Chondrocyte (in vitro differentiated cells): Measurements from ENCODE around the gene ZNF202. TPM values are rescaled to one million over a fixed set of nuclear protein-coding genes. Genes with fewer than 3 reads are reported as not detected.

ENCODE experiments used
- DNase-seq: peaks from one replicate; pipeline ENCODE4 v3.0.0; 2021; ENCODE audit warnings: mixed read lengths, low spot score
- H3K27ac Mint-ChIP-seq: one replicate; pipeline ENCODE4 v1.8.0; 2021; ENCODE audit warnings: mild to moderate bottlenecking, moderate library complexity, mixed read lengths; ENCODE audit not compliant: unreplicated experiment
- H3K27me3 Mint-ChIP-seq: 2 replicates; pipeline ENCODE4 v1.8.0; 2021; ENCODE audit warnings: low read depth, mixed read lengths
- H3K36me3 Mint-ChIP-seq: 2 replicates; pipeline ENCODE4 v1.8.0; 2021; ENCODE audit warnings: low read depth, mixed read lengths
- H3K4me1 Mint-ChIP-seq: 2 replicates; pipeline ENCODE4 v1.8.0; 2021; ENCODE audit warnings: low read depth, mild to moderate bottlenecking, mixed read lengths
- H3K4me3 Mint-ChIP-seq: one replicate; pipeline ENCODE4 v1.8.0; 2021; ENCODE audit warnings: mild to moderate bottlenecking, moderate library complexity, mixed read lengths; ENCODE audit not compliant: unreplicated experiment
- H3K9me3 Mint-ChIP-seq: 2 replicates; pipeline ENCODE4 v1.8.0; 2021; ENCODE audit warnings: low read depth, mixed read lengths
- total RNA-seq: library from RNA; stranded (reverse); gene quantifications from 3 replicates; pipeline ENCODE4 v1.2.1, GENCODE V29; 2021
- TF ChIP-seq, protein P1 (sequence below): fragments of 200-600 bp; sonication (generic); IDR thresholded peaks from 2 replicates; pipeline ENCODE4 v1.5.0; 2021; ENCODE audit warnings: antibody characterized with exemption, mild to moderate bottlenecking, moderate library complexity

The ZNF202 gene
- total RNA-seq, 1 donor from 2014 or later, result 10.0 TPM

DNA sequence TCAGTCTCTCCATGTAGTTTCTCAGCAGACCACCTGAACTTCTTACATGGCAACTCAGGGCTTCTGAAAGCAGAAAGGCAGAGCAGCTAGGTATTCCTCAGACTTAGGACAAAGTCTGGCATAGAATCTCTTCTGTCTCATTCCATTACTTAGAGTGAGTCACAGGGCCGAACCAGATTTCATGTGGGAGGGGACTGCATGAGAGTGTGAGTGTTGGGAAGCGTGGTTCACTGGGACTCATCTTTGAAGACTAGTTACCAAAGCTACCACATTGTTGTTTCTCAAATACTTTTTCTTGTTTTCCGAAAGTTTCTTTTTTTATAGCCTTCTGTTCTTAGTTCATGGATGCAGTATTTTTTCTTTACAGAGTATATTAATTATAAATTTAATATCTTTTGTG lies 51.0 kb downstream of the ZNF202 start:
- peaks cover 46% of the 10 kb centered on the region for H3K27me3 Mint-ChIP-seq
- no peak overlapping the region for H3K27ac Mint-ChIP-seq
- TF ChIP-seq, protein P1, sequence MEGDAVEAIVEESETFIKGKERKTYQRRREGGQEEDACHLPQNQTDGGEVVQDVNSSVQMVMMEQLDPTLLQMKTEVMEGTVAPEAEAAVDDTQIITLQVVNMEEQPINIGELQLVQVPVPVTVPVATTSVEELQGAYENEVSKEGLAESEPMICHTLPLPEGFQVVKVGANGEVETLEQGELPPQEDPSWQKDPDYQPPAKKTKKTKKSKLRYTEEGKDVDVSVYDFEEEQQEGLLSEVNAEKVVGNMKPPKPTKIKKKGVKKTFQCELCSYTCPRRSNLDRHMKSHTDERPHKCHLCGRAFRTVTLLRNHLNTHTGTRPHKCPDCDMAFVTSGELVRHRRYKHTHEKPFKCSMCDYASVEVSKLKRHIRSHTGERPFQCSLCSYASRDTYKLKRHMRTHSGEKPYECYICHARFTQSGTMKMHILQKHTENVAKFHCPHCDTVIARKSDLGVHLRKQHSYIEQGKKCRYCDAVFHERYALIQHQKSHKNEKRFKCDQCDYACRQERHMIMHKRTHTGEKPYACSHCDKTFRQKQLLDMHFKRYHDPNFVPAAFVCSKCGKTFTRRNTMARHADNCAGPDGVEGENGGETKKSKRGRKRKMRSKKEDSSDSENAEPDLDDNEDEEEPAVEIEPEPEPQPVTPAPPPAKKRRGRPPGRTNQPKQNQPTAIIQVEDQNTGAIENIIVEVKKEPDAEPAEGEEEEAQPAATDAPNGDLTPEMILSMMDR, result no peak
- no peaks in the 10 kb centered on the region for H3K36me3 Mint-ChIP-seq
- H3K4me3 Mint-ChIP-seq, result no peak overlapping the region
- no peaks in the 10 kb centered on the region for H3K9me3 Mint-ChIP-seq
- H3K4me1 Mint-ChIP-seq, result no peaks in the 10 kb centered on the region
- DNase-seq, result no peak

DNA sequence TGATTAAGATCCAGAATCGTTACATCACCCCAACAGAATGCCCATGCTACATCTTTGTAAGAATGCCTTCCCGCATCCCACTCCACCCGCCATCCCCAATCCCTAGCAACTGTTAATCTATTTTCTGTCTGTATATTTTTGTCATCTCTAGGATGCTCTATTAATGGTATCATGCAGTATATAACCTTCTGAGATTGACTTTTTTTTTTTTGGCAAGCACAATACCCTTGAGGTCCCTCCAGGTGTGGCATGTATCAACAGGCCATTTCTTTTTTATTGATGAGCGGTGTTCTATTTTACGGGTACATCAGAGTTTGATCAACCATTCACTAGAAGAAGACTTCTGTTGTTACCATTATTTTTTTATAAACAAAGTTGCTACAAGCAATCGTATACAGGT lies 56.9 kb downstream of the ZNF202 start:
- TF ChIP-seq, protein P1, result no peak
- no peak overlapping the region for H3K27ac Mint-ChIP-seq
- H3K4me1 Mint-ChIP-seq, result no peaks in the 10 kb centered on the region
- H3K4me3 Mint-ChIP-seq, result no peak overlapping the region
- H3K27me3 Mint-ChIP-seq, result peaks cover 36% of the 10 kb centered on the region
- no peak for DNase-seq
- H3K36me3 Mint-ChIP-seq, result no peaks in the 10 kb centered on the region
- no peaks in the 10 kb centered on the region for H3K9me3 Mint-ChIP-seq

DNA sequence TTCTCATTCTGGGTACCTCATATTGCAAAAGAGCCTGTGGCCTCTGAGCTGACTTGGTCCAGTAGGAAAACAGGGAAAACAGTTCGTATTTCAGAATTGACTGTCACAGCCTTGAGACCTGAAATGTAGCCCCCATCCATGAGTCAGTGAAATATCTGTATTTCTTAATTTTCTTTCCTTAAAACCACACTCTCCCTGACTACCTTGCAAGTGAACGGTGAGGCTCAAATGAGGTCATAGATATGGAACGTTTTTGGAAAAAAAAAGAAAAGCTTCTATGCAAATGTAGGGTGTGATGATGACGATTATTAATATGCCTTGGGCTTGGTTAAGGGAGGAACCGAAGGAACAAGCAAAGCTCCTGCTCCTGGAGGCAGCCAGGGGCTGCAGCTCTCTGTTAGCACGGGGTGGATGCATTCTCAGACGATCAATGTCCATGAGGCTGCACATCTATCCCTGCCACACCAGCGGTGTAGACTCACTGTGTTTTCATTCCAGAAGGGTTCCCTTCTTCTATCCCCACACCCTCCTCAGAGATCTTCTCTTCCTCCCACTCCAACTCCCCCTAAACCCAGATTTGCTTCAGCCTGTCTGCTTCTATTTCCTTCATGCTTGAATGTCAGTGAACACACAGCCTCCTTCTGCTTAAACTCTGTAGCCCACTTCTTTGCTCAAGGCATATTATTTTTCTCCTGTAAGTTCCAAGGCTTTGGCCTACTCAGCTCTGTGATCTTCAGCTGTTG lies 57.9 kb downstream of the ZNF202 start:
- TF ChIP-seq, protein P1, result no peak
- no peaks in the 10 kb centered on the region for H3K9me3 Mint-ChIP-seq
- no peak overlapping the region for H3K4me3 Mint-ChIP-seq
- H3K27ac Mint-ChIP-seq, result no peak overlapping the region
- no peak for DNase-seq
- no peaks in the 10 kb centered on the region for H3K36me3 Mint-ChIP-seq
- peaks cover 32% of the 10 kb centered on the region for H3K27me3 Mint-ChIP-seq
- no peaks in the 10 kb centered on the region for H3K4me1 Mint-ChIP-seq

DNA sequence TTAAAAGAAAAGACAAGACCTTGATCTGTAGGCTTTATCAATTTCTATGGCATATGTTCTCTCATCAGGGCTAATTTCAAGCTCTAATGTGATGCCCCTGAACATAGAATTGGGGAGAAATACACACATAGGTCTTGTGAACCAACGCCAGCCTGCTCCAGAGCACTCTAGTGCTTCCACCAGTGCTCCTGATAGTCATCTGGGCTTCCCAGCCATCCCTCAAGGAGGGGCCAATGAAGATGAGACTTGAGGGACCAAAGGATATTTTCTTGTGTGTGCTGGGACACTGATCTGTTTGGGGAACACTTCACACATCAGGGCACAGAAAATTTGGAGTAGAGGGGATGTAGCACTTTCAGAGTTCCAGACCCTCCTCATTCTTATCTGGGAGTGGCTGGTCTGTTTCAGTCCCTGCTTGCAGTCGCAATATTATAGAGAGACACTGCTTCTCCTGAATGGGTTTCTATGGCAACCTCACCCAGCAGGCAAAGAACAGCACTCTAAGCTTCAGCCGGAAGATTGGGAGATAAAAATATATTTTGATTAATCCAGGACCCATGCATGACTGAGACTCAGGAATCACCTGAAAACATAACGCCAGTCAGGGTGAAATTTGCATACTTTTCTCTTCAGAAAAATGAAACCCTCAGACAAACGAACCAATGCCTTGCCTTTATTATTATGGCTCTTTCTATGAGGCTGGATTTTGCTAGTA lies 58.6 kb downstream of the ZNF202 start:
- Mint-ChIP-seq H3K4me1 (no peaks in the 10 kb centered on the region), H3K9me3 (no peaks in the 10 kb centered on the region), H3K36me3 (no peaks in the 10 kb centered on the region), H3K27me3 (peaks cover 33% of the 10 kb centered on the region), H3K4me3 (no peak overlapping the region), H3K27ac (no peak overlapping the region)
- TF ChIP-seq, protein P1, result no peak
- DNase-seq, result no peak

DNA sequence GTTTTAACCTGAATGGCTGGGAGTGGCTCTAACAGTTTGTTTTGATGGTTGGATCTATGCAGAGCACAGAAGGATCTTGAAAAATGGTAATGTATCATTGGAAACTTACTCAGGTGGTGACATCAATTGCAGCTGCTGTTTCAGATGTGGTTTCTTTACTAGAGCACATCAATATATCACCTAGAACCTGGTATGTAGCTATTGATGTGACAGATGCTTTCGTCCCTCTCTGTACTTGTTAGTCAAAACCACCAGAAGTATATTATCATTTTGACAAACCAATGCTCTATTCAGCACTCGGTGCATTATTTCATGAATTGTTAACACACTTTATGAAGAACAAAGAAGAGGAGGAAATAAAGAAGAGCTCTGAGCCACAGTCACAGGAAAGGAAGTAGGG lies 60.4 kb downstream of the ZNF202 start:
- TF ChIP-seq, protein P1, result no peak
- DNase-seq, result no peak
- no peaks in the 10 kb centered on the region for H3K36me3 Mint-ChIP-seq
- no peak overlapping the region for H3K4me3 Mint-ChIP-seq
- no peaks in the 10 kb centered on the region for H3K9me3 Mint-ChIP-seq
- H3K4me1 Mint-ChIP-seq, result no peaks in the 10 kb centered on the region
- H3K27me3 Mint-ChIP-seq, result peaks cover 29% of the 10 kb centered on the region
- no peak overlapping the region for H3K27ac Mint-ChIP-seq
